DLD1 (cell line): ENCODE data around the gene TMEM72.

Experiments
- in situ Hi-C: cut with HindIII; loops from 2 replicates; pipeline ENCODE4 v1.10.0; 2017; ENCODE audit warnings: low sequenced_read_pairs

Gene TMEM72

DNA sequence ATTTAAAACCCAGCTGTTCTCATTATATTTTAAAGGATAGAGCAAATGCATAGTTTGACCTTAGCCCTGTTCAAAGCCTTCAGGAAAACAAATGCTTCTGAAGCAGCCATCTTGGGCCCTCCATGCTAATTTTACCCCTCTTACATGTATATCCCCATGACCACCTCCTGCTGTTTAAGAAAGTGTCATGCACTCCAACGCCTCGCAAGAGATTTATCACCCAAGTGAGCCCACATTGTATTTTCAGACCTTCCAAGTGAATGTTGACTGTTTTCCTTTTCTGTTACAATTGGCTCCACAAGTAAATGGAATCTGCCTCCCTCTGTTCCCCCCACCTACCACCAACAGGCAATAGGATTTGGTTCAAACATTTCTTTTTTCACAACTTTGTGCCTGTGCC is 5.3 kb downstream of the TMEM72 start:
- in situ Hi-C loops: no loop called here

DNA sequence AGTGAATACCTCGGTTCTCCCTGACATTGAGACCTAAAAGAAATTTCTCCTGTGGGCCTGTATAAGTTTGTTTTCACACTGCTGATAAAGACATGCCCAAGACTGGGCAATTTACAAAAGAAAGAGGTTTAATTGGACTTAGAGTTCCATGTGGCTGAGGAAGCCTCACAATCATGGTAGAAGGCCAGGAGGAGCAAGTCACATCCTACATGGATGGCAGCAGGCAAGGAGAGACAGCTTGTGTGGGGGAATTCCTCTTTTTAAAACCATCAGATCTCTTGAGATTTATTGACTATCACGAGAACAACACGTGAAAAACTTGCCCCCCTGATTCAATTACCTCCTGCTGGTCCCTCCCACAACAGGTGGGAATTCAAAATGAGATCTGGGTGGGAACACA is 6.7 kb downstream of the TMEM72 start:
- in situ Hi-C loops: no loop called here

GRCh38 chr10:44920252-44920651 is 9.1 kb downstream of the TMEM72 start:
- in situ Hi-C loops: no loop called here

DNA sequence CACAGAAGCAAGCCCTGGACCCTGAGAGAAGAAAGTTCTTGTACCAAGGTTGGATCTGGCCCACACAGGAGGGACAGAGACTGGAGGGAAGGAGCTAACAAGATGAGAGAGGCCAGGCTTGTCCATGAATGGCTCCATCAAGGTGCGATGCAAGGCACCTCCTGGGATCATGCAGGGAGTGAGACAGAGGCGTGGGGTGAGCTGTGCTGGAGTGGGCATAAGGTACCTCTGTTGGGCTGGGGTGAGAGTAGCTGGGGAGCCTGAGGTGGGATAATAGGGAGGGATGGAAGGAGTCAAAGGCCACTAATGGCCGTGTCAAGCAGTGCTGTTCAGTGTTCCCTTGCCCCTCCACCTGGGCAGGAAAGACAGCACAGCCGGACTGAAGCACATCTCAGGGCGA is 9.9 kb downstream of the TMEM72 start:
- in situ Hi-C loops: no loop called here

DNA sequence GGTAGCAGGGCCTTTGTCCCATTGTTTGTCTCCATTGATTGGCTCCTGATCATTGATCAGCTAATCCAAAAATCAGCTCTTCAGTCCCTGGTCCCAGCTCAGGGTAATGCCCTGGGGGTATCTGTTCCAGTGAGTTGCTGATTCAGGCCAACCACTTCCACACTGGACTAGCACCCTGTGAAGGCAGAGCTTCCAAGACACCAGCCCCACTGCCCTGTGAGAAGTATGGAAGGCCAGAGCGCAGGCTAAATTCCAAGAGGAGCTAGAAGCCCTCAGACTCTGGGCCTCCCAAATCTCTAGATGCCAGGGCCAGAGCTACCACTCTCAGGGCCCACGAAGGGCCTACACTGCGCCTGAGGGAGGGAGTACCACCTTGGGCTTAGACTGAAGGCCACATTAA is 10.4 kb downstream of the TMEM72 start:
- in situ Hi-C loops: no loop called here

DNA sequence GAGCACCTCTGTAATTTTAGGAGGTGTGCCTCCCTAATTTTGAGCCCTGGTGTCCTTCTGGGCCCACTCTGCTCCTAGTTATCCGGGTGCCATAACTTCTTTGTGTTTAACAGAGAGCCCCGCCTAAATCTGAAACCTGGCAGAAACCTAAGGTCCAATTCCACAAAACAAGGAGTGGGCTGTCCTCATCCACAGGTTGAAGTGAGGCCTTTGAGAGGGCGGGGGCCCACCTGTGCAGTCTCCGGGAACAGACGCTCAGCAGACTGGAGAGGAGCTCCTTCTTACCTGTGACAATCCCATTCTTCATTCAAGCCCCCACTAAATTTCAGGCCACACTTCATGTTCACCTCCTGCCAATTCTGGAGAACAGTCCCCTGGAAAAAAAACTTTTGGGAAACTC is 10.9 kb downstream of the TMEM72 start:
- in situ Hi-C loops: no loop called here

- in situ Hi-C loops: no loop called here
Observed at GRCh38 chr10:44922796-44923545, 11.8 kb downstream of the TMEM72 start.

GRCh38 chr10:44923611-44924010 is 12.5 kb downstream of the TMEM72 start:
- in situ Hi-C loops: no loop called here

- in situ Hi-C loops: no loop called here
Observed at GRCh38 chr10:44924261-44925040, 13.3 kb downstream of the TMEM72 start.

DNA sequence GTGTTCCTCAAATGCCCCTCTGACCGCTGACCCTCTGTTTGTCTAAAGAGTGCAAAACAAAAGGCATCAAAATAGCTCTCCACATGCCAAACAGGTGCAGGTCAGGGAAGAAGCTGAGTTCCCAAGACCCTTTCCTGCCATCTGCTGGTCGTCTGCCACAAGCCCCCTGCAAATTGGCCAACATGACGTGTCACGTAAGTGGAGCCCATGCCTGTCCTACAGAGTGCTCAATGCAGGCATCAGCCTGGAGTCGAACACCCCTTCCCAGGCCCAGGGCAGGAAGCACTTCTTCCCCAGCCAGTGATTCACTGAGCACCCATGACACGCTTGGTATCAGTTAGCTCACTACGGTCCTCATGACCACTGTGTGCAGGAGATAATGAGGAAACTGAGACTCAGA is 14.1 kb downstream of the TMEM72 start:
- in situ Hi-C loops: no loop called here

DNA sequence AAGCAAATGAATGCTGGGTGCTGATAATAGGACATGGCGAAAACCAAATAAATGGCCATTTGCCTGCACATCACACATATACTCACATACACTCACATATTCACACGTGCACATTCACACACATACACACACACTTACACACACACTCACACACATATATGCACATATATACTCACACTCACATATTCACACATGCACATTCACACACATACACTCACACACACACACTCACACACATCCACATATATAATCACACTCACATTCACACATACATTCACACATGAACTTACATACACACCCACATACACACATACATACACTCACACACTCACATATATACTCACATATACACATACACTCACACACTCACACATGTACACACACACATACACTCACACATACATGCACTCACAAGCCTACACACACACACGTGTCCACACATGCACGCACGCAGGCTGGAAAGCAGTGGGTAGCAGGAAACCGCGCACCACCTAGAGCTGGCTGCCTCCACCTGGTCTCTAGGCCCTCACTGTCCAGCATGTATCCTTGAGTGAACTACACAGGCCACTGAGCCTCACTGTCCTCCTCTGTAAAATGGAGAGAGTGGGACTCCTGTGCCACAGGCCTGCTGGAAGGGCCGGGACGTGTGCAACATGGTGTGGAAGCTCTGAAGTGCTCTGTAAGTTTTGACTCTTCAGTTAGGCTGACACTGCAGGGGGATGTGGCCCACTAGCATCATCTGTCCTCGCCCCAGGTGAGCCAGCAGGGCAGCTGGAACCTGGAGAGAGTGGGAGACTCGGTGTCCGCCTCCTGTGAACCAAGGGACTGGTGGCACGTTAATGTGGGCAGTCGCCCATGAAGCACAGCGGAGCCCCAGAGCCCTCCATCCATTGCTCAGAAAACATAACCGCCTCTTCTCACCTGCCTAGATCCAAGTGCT is 14.9 kb downstream of the TMEM72 start:
- in situ Hi-C loops: no loop called here

GRCh38 chr10:44926751-44927351 is 15.7 kb downstream of the TMEM72 start:
- in situ Hi-C loops: no loop called here

DNA sequence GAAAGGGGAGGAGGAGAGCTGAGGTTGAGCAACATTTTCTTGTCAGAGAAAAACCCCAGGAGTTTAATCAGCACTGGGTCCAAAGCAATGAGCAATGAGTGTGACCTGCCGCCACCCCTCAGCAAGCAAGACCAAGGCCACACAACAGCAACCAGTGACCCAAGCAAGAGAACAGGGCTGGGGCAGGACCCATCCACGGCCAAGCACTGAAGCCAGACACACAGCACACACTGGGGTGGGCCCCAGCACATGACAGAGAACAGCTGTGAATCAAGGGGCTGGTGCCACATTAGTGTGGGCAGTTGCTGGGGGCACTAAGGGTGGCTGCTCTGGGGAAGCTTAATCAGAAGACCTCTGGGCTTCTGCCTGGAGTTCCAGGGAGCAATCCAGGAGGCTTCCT is 16.2 kb downstream of the TMEM72 start:
- in situ Hi-C loops: no loop called here

DNA sequence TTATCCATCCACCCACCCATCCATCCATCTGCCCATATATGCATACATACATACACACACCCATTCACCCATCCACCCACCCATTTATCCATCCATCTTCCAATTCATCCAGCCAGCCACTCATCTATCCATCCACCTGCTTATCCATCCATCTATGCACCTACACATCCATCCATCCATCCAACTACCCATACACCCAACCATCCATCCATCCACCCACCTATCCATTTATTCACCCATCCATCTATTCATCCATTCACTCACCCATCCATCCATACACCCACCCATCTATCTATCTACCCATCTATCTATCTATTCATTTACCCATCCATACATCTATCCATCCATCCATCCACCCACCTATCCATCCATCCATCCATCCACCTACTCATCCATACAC is 17.3 kb downstream of the TMEM72 start:
- in situ Hi-C loops: no loop called here

DNA sequence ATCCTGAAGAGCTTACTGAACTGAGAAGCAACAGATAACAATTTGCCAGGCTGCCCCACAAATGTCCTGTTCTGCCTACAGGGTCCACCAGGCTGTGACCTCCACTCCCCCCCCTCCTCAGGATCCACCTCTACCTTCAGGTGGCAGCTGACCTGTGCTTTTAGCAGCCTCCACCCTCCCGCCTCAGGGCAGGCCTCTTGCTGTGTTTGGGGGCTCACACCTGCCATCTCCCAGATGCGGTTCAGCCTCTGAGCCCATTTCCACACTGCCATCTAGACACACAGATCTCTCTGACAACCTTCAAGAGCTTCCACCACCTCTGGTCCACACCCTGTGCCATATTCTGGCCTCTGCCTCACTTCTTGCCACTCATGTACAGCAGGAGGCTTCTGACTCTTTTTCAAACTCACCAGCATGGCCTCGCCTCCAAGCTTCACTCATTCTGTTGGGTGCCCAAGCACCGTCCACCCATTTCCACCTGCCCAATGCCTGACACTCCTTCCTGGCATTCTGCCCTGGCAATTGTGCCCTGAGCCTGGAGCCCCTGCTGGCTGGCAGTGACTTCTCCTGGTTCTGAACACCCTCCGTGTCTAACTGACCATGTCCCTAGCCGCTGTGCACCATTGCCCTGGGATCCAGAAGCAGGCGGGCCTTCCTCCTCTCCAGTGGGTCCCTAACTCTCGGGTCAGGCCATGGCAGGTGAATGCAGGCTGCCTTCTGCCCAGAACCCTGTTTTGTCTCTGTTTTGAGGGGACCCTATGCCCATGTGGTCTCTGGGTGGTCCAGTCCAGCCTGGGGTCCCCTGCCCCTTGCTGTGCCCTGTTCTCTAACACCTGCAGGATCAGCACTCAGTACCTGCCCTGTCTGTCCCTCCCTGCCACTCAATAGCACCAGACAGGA is 18.5 kb downstream of the TMEM72 start:
- in situ Hi-C loops: no loop called here

DNA sequence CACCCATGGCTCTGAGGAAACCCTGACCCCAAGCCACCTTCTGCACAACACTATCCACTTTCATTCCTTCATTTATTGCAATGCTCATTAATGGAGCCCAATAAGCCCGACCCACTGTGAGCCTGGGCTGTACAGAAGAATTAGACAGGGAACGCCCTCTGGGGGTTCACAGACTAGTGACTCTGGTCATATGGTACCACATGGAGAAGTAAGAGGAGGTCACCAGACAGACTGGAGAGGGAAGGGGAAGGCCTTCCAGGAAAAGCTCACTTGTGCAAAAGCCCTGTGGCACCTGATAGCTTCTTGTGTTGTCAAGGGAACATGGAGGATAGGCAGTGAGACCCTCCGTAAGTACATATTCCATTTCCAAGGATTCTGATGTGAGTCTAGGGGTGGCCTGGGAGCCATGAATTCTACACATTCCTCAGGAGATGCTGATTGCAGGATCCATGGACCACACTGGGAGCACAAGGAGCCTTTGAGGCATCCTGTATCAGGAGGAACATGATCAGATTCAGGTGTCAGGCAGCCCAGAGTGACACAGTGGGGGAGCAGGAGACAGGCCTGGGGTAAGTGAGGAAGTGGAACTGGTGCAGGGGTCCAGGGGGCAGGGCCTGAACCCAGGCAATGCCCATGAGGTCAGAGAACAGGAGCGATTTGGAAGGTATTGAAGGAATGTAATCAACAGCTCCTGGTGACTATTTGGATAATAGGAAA is 19.9 kb downstream of the TMEM72 start:
- in situ Hi-C loops: no loop called here

DNA sequence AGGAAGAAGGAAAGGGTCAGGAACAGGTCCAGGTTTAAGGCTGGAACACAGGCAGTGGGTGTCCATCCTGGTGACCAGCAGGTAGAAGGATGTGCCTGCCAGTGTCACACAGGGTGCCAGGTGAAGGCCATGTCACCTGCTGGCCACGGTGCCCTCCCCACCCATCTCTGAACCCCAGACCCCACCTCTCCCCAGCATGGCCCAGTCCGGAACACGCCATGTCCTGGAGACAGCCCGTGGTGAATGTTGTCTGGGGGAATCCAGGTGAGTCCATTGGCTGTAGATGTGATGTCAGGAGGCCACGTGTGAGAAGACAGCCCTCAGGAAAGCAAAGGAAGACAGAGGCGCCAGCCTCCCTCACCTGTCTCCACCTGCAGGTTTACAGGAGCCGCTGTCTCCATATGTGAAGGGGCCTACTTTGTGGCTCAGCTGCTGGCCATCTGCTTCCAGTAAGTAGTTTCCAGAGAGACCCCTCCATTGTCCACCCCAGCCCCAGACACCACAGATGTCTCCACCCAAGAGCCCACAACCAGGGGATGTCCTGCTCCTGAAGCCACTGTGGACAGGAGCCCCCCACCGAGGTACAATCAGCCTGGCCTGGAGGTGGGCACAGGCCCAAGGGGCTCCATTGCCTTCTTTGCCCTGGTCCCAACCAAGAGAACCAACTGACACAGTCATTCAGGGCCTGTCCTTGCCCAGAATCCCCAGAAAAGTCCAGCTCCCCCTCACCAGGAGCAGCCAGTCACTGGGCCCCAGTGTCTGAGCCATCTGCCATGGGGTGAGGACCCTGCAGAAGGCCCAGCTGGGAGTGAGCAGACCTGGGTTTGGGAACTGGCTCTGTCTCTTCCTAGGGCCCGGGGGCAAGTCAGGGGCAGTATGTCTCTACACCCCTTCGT is 20.7 kb downstream of the TMEM72 start:
- in situ Hi-C loops: no loop called here
